ENCODE results near the gene RNU5B-1.
"Not testable (repeated sequence)": the region's sequence is repeated elsewhere in the genome, so short reads cannot be mapped to it uniquely, and the experiment has no call there.

RNU5B-1 gene

DNA sequence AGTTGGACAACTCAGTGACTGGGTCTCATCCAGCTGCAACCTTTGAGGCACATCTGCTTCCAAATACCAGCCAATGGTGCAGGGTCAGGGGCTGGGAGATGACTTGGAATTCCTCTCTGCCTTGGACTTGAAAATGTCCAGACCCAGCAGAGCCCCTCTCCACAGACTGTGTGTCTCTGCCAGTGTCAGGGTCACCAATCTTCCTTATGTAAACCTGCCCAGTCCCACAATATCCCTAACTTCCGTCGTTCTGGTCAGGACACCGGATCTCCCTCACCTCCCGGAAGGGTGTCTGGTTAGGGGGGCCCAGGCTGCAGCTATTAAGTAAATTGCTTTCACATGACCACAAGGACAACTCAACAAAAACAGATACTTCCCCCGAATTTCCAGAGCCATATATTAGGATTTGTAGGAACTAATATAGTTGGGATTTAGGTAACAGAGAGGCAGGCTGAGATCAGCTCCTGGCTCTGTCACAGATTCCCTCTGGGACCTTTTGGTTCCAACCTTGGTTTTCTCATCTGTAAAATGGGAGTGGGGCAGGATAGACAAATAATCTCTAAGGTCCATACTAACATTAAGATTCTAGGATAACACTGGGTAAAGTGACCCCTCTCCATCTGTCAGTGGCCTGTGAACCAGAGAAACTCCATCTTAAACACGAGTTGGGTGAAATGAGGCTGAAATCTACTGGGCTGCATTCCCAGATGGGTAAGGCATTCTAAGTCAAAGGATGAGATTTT is 42.5 kb downstream of the RNU5B-1 start:
- DNase-seq = no peak

DNA sequence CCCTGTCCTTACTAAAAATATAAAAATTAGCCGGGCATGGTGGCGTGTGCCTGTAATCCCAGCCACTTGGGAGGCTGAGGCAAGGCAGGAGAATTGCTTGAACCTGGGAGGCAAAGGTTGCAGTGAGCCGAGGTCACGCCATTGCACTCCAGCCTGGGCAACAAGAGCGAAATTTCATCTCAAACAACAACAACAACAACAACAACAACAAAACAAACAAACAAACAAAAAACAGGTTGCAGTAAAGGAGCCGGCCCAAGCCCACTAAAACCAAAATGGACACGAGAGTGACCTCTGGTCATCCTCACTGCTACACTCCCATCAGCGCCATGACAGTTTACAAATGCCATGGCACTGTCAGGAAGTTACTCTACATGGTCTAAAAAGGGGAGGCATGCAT is 43.3 kb downstream of the RNU5B-1 start:
- not testable (repeated sequence) for DNase-seq

DNA sequence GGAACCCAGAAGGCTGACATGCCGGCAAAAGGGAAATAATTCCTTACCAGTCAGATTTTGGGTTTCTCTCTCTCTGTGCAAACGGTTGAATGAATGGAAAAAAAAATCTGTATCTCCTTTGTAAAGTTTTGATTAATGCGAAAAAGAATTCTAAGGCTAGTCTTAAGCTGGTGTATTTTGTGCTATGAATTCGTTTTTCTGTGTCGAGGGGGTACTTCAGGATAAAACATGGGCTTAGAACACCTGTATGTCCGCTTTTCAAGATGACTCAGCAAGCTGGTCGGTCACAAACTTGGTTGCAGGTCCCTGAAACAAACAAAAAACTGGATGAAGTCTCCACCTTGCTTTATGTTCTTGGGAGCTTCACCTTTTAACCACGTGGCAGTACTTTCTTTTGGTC is 44.9 kb downstream of the RNU5B-1 start:
- no peak for DNase-seq

DNA sequence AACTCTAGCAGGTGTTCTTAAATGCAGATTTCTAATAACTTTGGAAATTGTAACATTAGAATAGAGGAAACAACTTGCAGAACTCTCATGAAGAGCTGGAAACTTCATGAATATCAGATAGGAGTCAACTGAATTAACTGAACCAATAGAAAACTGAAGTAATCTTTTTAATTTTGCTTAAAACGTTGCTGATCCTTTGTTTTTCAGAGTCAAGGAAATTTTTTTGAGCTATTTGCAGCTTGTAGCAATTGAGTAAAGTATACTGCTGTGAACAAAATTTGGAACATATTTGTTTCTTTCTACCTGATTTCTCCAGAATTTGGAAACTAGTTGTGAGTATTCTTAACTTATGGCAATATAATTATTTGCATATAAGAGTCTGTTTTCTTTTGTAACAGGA is 47.5 kb downstream of the RNU5B-1 start:
- not testable (repeated sequence) for DNase-seq

All from hematopoietic multipotent progenitor cell treated with erythropoietin and hydrocortisone succinate and interleukin-3 and kit ligand, for 6 days (in vitro differentiated cells).